ENCODE data around the gene ABCC6.
"Not testable (repeated sequence)": the region's sequence is repeated elsewhere in the genome, so short reads cannot be mapped to it uniquely, and the experiment has no call there.

Gene ABCC6

DNA sequence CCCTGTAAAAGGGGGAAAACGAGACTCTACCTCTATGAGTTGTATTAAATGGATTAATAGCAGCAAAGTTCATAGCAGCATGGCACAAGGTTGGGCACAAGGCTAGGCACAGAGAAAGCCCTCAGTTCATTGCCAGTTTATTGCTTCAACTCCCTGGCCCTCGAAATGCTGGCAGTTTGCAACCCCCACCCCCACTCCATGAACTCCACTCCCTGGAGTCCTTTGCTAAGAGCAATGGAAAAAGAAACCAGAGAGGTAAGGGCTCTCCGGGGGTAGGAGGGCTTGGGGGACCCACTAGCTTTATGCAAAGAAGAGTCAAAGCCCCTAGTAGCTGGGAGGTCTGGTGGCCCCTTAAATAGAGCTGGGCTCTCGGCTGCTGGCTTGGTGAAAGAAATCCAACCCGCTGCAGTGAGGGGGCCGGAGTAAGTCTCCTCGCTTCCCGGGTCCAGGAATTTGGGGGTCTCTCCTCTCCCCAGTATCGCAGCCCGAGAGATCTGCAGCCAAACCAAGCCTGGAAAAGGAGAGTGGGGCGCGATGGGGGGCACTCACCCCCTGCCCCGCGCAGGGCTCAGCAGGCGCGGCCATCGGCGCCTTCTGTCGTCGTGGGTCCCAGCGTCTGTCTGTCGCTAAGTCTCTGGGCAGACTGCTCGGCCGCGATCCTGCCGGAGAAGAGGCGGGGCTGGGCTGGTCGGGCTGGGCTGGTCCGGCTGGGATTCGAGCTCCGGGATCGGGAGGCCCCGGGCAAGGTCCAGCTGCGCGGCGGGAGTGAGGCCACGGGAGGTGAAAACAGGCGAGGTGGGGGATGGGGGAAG is at the start of gene ABCC6:
TSS of gene ABCC6 (minus strand) at position 645 of the 812 bp plus-strand sequence. CDS start at position 585, 60 bp downstream.
- not testable (repeated sequence) for DNase-seq

- not testable (repeated sequence) for DNase-seq
These were observed 49.4 kb upstream of the ABCC6 start for GRCh38 chr16:16272573-16273221.

GRCh38 chr16:16271658-16272057 is 48.4 kb upstream of the ABCC6 start:
- DNase-seq: not testable (repeated sequence)

DNA sequence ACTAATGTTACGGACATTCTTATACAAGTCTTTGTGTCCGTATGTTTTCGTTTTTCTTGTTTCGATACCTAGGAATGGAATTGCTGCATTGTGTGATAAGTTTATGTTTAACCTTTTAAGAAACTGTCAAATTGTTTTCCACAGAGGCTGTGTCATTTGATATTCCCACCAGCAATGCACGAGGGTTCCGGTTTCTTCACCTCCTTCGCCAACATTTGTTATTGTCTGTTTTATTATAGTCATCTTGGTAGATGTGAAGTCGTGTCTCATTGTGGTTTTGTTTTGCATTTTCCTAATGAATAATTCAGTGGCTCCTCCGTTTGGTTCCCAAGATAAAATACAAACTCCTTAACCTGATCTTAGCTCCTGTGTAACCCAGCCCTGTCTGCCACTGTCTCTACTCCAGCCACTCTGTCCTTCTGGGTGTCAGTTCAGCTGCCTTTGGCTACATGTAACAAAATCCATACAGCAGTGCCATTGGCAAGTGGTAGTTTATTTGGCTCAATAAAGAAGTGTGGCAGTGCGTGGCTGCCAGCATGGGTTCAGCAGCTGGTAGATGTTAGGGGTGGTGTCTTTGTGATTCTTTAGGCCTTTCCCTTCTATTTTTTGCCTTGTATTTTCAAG is 45.0 kb upstream of the ABCC6 start:
- DNase-seq: not testable (repeated sequence)

GRCh38 chr16:16267708-16268107 is 44.4 kb upstream of the ABCC6 start:
- not testable (repeated sequence) for DNase-seq

DNA sequence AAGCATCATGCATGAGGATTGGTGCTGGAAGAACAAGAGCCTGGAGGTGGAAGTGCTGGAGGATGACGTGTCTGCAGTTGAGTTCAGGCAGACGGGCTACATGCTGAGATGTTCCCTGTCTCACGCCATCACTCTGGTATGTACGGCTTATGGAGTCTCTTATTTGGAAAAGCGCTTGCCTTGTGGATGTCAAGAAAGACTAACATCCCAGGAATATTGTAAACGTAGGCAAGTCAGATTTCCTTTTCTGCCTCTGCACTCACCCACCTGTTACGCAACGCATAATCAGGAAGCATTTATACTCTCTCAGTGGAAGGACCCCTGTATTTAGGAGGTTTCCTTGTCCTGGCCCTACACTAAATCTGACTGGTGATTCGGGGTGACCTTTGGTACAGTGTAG is 41.8 kb upstream of the ABCC6 start:
- DNase-seq: not testable (repeated sequence)

- not testable (repeated sequence) for DNase-seq
These were observed 40.7 kb upstream of the ABCC6 start for GRCh38 chr16:16263947-16264346.

DNA sequence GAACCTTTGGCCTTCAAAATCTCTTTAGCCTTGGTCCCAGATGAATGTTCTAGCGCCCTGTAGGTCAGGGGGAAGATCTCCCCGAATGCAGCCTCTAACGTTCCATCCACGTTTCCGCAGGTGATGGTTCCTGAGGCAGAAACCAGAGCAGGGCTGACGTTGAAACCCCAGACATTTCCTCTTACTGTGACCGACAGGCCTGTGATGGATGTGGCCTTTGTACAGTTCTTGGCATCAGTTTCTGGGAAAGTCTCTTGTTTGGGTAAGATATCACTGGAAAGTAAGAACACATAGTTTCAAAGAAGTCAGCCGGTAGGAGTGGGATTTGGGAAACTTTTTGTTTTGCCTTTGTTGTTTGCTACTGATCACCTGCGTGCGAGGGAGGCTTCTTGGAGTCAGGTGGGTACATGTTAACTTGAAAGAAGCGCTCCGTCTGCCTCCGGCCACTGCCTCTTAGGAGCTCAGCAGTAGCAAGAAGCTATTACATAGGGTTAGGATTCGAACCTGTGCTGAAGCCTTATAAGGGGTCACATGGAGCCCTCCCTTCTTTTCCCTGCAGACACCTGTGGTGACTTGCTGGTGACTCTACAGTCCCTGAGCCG is 39.8 kb upstream of the ABCC6 start:
- not testable (repeated sequence) for DNase-seq

GRCh38 chr16:16259971-16260370 is 36.7 kb upstream of the ABCC6 start:
- DNase-seq: not testable (repeated sequence)

- not testable (repeated sequence) for DNase-seq
These were observed 35.5 kb upstream of the ABCC6 start for GRCh38 chr16:16258822-16259221.

DNA sequence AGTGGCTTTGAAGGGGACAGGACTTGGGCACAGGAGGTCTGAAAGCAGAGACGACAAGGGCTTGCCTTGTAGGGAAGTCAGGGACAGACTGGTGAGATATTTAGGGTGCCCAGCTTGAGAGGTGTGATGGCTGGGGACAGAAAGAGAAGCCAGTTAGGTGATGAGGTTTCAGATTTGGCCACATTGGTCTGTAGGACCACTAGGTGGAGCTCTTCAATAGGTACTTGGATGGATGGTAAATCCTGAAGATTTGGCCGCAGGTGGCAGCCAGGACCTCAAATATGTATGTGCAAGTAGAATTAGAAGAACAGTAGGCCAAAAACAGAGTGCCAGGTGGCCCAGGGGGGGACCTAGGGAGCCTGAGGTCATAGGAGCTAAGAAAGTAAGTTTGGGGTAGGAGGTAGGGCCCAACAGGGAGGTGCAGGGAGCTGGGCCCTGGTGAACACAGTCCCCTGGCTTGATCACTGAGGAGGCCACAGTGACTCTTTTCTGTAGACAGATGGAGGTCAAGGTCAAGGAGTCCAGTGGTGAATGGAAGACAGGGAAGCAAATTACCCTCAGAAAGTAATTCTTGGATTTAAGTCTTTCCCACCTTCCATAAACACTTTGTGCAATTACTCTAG is 34.1 kb upstream of the ABCC6 start:
- not testable (repeated sequence) for DNase-seq

DNA sequence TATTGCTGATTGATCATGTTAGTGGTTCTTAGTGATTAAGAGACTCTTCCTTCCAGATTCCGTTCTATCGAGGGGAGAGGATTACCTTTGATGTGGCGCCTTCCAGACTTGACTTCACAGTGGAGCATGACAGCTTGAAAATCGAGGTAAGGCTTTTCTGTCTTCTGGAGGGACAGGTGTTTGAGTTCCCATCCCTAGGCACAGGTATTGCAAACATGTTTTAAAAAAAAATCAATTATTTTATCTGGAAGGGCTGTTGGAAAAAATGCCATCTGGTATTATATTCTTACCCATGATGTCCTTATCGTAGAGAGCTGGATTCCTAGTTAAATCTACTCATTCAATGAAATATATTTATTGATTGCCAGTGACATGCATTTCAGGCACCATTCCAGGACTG is 29.1 kb upstream of the ABCC6 start:
- not testable (repeated sequence) for DNase-seq

GRCh38 chr16:16249621-16250330 is 26.5 kb upstream of the ABCC6 start:
- DNase-seq: not testable (repeated sequence)

- DNase-seq: not testable (repeated sequence)
These were observed 24.1 kb upstream of the ABCC6 start for GRCh38 chr16:16247439-16247838.

- DNase-seq: not testable (repeated sequence)
These were observed 23.4 kb upstream of the ABCC6 start for GRCh38 chr16:16246578-16247262.

DNA sequence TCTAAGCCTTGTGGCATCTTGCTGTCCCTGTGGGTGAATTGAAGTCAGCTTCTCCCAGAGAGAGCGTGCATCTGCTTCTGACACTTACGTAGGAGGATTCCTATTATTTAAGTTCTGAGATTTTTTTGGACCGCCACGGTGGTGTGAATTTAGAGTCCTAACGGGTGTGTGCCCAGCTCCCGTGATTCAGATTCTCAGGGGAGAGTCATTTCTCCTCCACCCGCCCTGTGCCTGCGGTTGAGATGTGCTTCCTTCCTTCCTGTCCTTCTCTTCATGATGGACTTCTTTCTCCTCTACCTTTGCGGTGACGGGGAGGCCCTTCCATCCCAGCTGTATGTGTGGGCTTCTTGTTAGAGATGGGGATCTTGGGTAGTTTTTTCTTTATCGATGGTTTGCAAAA is 20.6 kb upstream of the ABCC6 start:
- not testable (repeated sequence) for DNase-seq

DNA sequence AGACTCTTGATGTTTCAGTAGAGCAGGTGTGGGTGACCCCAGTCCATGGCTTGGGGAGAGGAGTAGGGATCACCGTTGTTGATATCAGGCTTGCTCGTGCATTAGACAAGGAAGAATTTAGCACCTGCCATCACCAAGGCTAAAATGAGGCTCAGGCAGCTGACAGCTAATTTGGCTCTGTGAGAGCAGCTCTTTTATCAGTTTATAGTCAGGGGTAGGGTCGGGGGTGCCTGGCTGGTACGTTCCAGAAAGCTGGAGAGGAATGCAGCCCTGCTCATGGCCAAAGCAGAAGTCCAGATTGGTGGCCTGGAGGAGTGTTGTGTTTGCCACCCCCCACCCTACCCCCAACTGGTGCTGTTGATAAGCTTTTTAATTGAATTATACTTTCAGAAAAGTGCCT is 17.4 kb upstream of the ABCC6 start:
- not testable (repeated sequence) for DNase-seq

GRCh38 chr16:16237738-16238137 is 14.4 kb upstream of the ABCC6 start:
- not testable (repeated sequence) for DNase-seq

DNA sequence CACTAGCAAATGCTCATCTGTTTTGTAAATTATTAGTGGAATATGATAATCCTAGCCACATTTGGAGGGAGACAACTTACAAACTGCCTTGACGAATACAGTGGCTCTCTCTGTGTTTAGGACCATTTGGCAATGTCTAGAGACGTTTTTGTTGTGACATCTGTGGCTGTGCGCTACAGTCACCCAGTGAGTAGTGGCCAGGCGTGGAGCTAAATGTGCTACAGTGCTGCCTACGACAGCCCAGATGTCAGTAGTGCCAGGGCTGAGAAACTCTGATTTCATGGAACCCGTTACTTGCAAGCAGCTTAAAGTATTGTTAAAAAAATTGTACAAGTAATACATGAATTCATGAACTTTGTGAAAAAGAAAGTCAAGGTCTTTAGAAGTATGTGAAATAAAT is 13.8 kb upstream of the ABCC6 start:
- not testable (repeated sequence) for DNase-seq

DNA sequence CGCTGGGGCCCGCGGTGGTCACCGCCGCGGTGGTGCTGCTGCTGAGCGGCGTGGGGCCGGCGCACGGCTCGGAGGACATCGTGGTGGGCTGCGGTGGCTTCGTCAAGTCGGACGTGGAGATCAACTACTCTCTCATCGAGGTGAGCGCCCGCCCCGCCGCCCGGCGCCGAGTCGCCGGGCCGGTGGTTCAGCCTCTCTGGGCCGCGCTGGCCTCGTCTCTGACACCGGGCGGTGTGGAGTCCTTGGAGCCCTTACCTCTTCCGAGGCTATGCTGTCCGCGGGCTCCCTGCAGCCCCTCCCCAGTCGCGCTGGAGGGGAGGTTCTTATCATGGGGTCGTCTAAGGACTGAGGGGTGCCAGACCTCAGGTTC is 9.4 kb upstream of the ABCC6 start:
- not testable (repeated sequence) for DNase-seq

DNA sequence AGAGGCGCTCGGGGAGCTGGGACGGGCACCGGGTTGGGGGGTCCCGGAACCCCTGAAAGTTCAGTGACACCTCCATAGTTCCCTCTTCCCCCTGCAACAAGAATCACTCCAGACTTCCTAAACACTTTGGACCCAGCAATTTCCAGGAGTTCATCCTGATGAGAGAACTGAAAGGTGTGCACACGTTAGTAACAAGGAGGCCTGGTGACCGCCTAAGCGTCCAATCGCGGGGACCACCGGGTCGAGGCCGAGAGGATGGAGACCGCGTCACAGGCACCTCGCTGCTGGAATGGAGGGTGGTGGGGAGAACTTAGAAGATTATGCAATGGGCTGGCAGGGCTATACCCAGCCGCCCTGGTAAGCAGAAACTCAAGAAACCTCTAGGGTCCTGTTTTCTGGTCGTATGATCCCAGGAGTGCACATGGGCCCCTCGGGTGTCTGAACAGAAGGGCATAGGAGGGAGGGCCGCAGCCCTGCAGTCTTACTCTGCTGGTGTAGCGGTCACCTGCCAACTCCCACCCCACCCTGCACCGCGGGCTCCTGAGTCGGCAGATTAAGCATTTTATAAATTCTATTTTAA is 458 bp upstream of the ABCC6 start:
- DNase-seq: not testable (repeated sequence)

All from T1000 (cell line).